Lung (tissue), 12 donors: ENCODE measurements around the gene ELOVL5. TPM values are rescaled to one million over a fixed set of nuclear protein-coding genes. Genes with fewer than 3 reads are reported as not detected.

Experiments
- ATAC-seq: fragments of 200-7000 bp; cut with Tn5 transposase; one replicate; pipeline ENCODE4 v1.9.1; 2020; ENCODE audit warnings: moderate number of reproducible peaks; ENCODE audit not compliant: insufficient read depth, low FRiP score
- DNase-seq, 3 donors: peaks; one replicate each; pipeline ENCODE4 v3.0.0-alpha.2; 2013 to 2017
- H3K27ac ChIP-seq, 2 donors: one replicate each; pipeline ENCODE4 v1.5.1; 2013; ENCODE audit warnings: mild to moderate bottlenecking in 2 of 2, moderate library complexity in 2 of 2, control low read depth in 1 of 2, inconsistent platforms in 1 of 2, low read depth in 1 of 2, low read length in 1 of 2
- H3K27me3 ChIP-seq, 3 donors: one replicate each; pipeline ENCODE4 v1.5.1; 2013; ENCODE audit warnings: low read length in 2 of 3; ENCODE audit not compliant: control insufficient read depth in 3 of 3, insufficient read depth in 3 of 3
- H3K36me3 ChIP-seq, 4 donors: one replicate each; pipeline ENCODE4 v1.5.1; 2013; ENCODE audit warnings: low read length in 4 of 4, mild to moderate bottlenecking in 1 of 4, moderate library complexity in 1 of 4; ENCODE audit not compliant: control insufficient read depth in 4 of 4, insufficient read depth in 4 of 4
- H3K4me1 ChIP-seq, 5 donors: one replicate each; pipeline ENCODE4 v1.5.1; 2013; ENCODE audit warnings: low read length in 5 of 5, mild to moderate bottlenecking in 2 of 5, moderate library complexity in 1 of 5; ENCODE audit not compliant: control insufficient read depth in 5 of 5, insufficient read depth in 5 of 5
- H3K4me3 ChIP-seq: one replicate; pipeline ENCODE4 v1.5.1; 2013; ENCODE audit warnings: mild to moderate bottlenecking, control low read depth, moderate library complexity
- H3K9ac ChIP-seq, 2 donors: one replicate each; pipeline ENCODE4 v1.5.1; 2013; ENCODE audit warnings: low read length in 2 of 2, control low read depth in 1 of 2; ENCODE audit not compliant: insufficient read depth in 1 of 2
- H3K9me3 ChIP-seq, 4 donors: one replicate each; pipeline ENCODE4 v1.5.1; 2013; ENCODE audit warnings: low read length in 3 of 4, mild to moderate bottlenecking in 1 of 4, moderate library complexity in 1 of 4; ENCODE audit not compliant: control insufficient read depth in 4 of 4, insufficient read depth in 3 of 4
- WGBS, 2 donors: extraction: QIAGEN DNeasy Blood & Tissue Kit; methylation state at CpG; one replicate each; pipeline ENCODE4 v1.1.7; 2013; 5-methylcytosine and 5-hydroxymethylcytosine counted together
- polyA plus RNA-seq, 2 donors: library from polyadenylated mRNA; stranded (reverse); fragments of 200-250 nt; gene quantifications; one replicate each; pipeline ENCODE4 v1.2.1, GENCODE V29; 2013
- total RNA-seq, 2 donors: library from RNA; depleted of rRNA in 1 of 2; stranded (reverse); fragments of >200 nt in 1 of 2; gene quantifications; one replicate each; pipeline ENCODE4 v1.2.1, GENCODE V29; 2014 to 2021
- TF ChIP-seq, protein P1 (sequence below): IDR thresholded peaks from 2 replicates; pipeline ENCODE4 v1.5.1; 2012; ENCODE audit warnings: mild to moderate bottlenecking; ENCODE audit errors: control extremely low read depth, extremely low read depth
- donor health status: control.
- donor health status: control.
- donor health status: Bipolar disorder and iron deficiency.
- donor health status: healthy.
- donor health status: DM: yes; HTN: yes; CAD: no.

Gene ELOVL5
- total and polyA plus RNA-seq, 4 donors, result 37.7 to 95.6 (median 89.9) TPM

DNA sequence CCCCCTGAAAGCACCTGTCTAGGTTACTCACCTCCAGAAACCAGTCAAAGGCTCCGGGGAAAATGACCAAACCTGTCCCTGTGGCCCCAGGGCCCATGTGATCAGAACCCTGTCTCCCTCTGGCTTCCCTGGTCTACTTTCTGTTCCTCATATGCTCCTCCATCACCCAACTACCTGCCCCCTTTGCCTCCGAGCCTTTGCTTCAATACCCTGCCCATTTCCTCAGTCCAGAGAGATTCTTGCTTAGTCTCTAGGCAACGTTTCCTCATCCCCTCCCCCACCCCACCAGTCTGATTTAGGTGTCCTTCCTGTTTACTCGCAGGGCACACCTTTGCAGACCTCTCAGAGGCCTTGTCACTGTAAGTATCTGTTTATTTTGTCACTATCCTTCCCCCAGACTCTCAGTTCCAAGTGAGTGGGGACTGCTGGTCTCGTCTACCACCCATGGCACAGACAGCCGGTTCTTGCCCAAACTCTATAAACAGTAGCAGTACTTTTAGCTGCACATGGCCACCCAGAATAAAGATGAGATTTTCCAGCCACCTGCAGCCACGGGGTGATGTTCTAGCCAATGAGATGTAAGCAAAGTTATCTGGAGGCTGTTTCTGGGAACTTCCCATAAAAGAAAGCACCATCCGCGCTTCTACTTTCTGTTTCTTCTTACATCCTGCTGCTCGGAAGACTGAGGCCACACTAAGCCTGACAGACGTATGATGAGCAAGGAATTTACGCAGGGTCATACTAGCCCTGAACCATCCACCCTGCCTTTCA is 13.3 kb downstream of the ELOVL5 start:
- ATAC-seq (no peak), DNase-seq (no peak)
- TF ChIP-seq, protein P1, sequence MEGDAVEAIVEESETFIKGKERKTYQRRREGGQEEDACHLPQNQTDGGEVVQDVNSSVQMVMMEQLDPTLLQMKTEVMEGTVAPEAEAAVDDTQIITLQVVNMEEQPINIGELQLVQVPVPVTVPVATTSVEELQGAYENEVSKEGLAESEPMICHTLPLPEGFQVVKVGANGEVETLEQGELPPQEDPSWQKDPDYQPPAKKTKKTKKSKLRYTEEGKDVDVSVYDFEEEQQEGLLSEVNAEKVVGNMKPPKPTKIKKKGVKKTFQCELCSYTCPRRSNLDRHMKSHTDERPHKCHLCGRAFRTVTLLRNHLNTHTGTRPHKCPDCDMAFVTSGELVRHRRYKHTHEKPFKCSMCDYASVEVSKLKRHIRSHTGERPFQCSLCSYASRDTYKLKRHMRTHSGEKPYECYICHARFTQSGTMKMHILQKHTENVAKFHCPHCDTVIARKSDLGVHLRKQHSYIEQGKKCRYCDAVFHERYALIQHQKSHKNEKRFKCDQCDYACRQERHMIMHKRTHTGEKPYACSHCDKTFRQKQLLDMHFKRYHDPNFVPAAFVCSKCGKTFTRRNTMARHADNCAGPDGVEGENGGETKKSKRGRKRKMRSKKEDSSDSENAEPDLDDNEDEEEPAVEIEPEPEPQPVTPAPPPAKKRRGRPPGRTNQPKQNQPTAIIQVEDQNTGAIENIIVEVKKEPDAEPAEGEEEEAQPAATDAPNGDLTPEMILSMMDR, result no peak
- no peaks in the 10 kb centered on the region for H3K9me3 ChIP-seq
- no peak overlapping the region for H3K4me3 ChIP-seq
- 20 to 34% methylated on average over 12 of the region's 12 CpGs for WGBS, 2 donors
- H3K27me3 ChIP-seq, result no peaks in the 10 kb centered on the region
- no peak overlapping the region for H3K9ac ChIP-seq
- peaks cover 0 to 5% (median 2%) of the 10 kb centered on the region in 4 donors for H3K36me3 ChIP-seq
- H3K27ac ChIP-seq, result peak overlapping the region in 1 of 2 donors; percentile 78
- H3K4me1 ChIP-seq, result peaks cover 0 to 27% (median 0%) of the 10 kb centered on the region in 5 donors

DNA sequence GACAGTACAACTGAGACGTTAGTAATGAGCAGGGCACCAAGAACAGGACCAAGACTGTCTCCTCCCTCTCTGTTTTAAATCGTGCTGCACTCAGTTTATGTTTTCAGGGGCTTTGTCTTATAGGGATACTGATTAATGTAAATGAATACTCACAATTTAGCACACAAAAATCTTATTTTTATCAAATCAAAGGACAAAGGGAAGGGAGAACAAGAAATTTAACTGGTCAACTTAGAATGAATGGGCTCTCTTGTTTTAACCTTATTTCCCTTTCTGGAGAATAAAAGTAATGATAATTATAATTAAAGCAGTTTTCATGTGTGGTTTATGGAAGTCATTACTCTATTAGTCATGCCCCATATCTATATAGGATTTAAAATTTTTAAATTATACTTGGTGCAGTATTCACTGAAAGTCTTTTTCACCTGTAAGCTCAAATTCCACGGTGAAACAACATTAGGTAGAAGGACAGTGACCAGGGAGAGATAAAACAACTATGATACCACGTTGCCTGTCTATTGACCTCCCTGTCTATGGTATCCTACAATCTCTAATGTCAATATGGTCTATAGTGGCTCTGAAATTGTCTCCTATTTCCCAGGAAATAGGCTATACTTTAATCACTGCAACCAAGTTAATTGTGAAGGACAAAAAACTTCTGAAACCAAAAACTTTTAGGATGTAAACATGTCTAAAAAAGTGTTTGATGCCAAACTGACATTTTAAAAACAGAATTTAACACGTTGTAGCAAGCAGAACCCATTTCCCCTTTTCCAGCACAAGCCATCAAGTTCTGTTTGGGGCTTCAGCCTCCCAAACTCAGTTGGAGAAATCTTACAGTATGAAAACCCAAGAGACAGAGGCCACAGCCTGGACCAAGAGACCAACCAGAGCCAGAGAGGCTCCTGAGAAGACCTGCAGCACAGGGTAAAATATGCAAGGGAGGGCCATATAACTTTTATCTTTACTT is 15.0 kb downstream of the ELOVL5 start:
- no peak for DNase-seq
- TF ChIP-seq, protein P1, result no peak
- no peaks in the 10 kb centered on the region for H3K9me3 ChIP-seq
- no peak overlapping the region for H3K9ac ChIP-seq
- no peak for ATAC-seq
- 73% methylated on average over 5 of the region's 5 CpGs for WGBS, 2 donors
- H3K36me3 ChIP-seq, result peaks cover 0 to 5% (median 2%) of the 10 kb centered on the region in 4 donors
- no peak overlapping the region for H3K4me3 ChIP-seq
- H3K27ac ChIP-seq, result no peak overlapping the region
- H3K27me3 ChIP-seq, result no peaks in the 10 kb centered on the region
- H3K4me1 ChIP-seq, result peaks cover 0 to 29% (median 0%) of the 10 kb centered on the region in 5 donors

DNA sequence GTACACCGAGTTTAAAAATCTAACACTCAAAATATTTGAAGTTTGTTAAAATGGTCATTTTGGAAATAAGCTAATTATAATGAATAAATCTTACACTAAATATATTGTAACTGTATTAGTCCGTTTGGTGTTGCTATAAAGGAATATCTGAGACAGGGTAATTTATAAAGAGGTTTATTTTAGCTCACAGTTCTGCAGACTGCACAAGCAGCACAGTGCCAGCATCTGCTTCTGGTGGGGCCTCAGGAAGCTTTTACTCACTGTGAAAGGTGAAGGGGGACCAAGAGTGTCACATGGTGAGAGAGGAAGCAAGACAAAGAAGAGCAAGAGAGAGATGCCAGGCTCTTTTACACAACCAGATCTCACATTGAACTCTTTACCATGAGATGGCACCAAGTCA is 17.1 kb downstream of the ELOVL5 start:
- no peak overlapping the region for H3K27ac ChIP-seq
- H3K9me3 ChIP-seq, result no peaks in the 10 kb centered on the region
- TF ChIP-seq, protein P1, result no peak
- peaks cover 0 to 29% (median 0%) of the 10 kb centered on the region in 5 donors for H3K4me1 ChIP-seq
- WGBS, 2 donors, result 96% methylated on average over 2 of the region's 2 CpGs
- no peak for ATAC-seq
- peaks cover 0 to 3% (median 0%) of the 10 kb centered on the region in 4 donors for H3K36me3 ChIP-seq
- no peak overlapping the region for H3K9ac ChIP-seq
- no peak overlapping the region for H3K4me3 ChIP-seq
- no peaks in the 10 kb centered on the region for H3K27me3 ChIP-seq
- DNase-seq, result no peak
